Measurements from ENCODE around the gene RBM23.

Gene RBM23

DNA sequence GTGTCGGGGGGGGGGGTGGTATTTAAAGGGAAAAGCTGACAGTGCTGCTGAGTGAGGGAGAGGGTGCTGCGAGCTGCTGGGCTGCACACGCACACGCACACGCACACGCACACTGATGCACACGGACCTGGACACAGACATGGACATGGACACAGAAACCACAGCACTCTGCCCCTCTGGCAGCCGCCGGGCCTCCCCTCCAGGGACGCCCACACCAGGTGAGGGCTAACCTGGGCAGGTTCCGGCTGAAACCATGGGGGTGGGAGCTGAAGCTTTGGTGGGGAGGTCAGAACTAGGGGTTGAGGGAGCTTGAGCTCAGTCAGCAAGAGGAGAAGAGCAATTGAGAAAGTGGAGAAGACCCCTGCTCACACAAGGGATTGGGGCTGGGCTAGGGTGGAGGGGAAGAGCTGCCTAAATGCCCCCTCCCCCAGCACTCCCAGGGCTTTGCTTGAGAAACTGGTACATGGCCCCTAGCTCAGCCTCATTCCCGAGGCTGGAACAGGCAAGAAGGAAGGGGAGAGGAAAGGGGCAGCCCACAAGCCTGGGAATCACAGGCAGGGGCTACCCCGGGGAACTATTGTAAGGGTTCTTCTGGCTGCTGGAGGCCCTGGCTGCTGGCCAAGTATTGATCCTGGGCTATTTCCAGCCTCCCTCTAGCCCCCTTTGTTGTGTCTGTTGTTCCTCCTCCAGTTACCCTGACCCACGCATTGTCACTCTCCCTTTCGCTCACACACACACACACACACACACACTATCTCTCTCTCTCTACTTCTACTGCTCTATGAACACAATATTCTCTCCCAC, 35.6 kb downstream of the RBM23 start, which contains the start of gene REM2:
Gene REM2, plus strand, starts transcription at position 50 of the 804 bp plus-strand sequence. Its CDS starts 66 bp downstream, at position 116.
- TF ChIP-seq FOXP2 (optimal IDR thresholded peaks at IDR 0.05; ENCODE audit: borderline replicate concordance, extremely low read depth, extremely low read length, insufficient read depth) (no peak), TAF1 (IDR thresholded peaks at IDR 0.05; ENCODE audit: borderline replicate concordance, insufficient read depth, low read length) (no peak), POLR2AphosphoS5 (IDR thresholded peaks at IDR 0.05; ENCODE audit: low read depth, low read length) (no peak), SIN3A (IDR thresholded peaks at IDR 0.05; ENCODE audit: borderline replicate concordance, insufficient read depth, low read length) (no peak)
- TF ChIP-seq, protein P1, sequence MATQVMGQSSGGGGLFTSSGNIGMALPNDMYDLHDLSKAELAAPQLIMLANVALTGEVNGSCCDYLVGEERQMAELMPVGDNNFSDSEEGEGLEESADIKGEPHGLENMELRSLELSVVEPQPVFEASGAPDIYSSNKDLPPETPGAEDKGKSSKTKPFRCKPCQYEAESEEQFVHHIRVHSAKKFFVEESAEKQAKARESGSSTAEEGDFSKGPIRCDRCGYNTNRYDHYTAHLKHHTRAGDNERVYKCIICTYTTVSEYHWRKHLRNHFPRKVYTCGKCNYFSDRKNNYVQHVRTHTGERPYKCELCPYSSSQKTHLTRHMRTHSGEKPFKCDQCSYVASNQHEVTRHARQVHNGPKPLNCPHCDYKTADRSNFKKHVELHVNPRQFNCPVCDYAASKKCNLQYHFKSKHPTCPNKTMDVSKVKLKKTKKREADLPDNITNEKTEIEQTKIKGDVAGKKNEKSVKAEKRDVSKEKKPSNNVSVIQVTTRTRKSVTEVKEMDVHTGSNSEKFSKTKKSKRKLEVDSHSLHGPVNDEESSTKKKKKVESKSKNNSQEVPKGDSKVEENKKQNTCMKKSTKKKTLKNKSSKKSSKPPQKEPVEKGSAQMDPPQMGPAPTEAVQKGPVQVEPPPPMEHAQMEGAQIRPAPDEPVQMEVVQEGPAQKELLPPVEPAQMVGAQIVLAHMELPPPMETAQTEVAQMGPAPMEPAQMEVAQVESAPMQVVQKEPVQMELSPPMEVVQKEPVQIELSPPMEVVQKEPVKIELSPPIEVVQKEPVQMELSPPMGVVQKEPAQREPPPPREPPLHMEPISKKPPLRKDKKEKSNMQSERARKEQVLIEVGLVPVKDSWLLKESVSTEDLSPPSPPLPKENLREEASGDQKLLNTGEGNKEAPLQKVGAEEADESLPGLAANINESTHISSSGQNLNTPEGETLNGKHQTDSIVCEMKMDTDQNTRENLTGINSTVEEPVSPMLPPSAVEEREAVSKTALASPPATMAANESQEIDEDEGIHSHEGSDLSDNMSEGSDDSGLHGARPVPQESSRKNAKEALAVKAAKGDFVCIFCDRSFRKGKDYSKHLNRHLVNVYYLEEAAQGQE (IDR thresholded peaks at IDR 0.05; ENCODE audit: insufficient read depth in 1 of 2, low read depth in 2 of 2, low read length in 2 of 2) = no peak

DNA sequence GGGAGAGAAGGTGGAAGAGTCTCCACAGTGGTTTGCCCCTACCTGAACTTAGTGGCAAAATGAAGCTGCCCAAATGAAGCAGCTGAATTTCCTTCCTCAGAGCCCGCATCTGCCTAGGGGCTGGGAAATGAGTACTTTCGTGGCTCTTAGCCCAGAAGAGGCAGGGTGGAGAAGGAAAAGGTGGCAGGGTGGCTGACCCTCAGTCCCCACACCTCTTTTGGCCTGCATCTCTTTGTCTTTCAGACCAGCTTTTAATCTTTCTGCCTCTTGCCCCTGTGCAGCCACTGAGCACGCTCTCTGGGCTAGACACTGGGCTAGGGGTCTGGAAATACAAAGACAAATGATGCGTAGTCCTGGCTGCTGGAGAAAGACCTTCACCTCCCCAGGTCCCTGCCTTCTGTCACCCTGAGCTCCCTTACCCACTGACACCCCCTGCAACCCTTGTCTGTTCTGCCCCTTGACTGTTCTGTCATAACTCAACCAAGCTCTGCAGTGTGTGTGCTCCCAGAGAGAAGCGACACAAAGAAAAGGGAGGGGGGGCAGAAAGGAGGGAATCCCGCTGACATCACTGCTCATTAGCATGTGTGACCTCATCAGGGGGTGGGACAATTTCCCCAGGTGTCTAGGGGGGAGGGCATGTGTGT, 36.3 kb downstream of the RBM23 start:
- TF ChIP-seq, protein P1 (IDR thresholded peaks at IDR 0.05; ENCODE audit: insufficient read depth in 1 of 2, low read depth in 2 of 2, low read length in 2 of 2) = no peak
- no peak for TF ChIP-seq POLR2AphosphoS5 (IDR thresholded peaks at IDR 0.05; ENCODE audit: low read depth, low read length)
- TF ChIP-seq FOXP2 (optimal IDR thresholded peaks at IDR 0.05; ENCODE audit: borderline replicate concordance, extremely low read depth, extremely low read length, insufficient read depth) = no peak
- TF ChIP-seq TAF1 (IDR thresholded peaks at IDR 0.05; ENCODE audit: borderline replicate concordance, insufficient read depth, low read length) = no peak
- no peak for TF ChIP-seq SIN3A (IDR thresholded peaks at IDR 0.05; ENCODE audit: borderline replicate concordance, insufficient read depth, low read length)

DNA sequence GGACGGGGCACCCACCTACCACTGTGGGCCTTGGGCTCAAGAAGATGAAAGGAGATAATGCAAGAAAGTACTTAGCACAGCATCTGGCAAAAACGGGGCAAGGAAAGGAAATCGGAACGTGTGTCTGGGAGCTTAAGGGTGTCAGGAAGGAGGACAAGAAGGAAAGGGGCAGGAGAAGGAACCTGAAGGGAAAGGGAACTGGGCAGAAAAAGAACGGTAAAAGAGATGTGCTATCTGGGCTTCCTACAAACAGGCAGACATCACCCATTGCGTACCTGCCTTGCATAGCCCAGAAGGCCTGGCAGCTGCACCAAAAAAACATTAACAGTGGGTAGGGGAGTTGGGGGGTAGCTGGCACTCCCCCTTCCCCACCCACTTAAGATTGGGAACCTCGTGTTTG, 36.9 kb downstream of the RBM23 start:
- TF ChIP-seq, protein P1 (IDR thresholded peaks at IDR 0.05; ENCODE audit: insufficient read depth in 1 of 2, low read depth in 2 of 2, low read length in 2 of 2) = no peak
- TF ChIP-seq FOXP2 (optimal IDR thresholded peaks at IDR 0.05; ENCODE audit: borderline replicate concordance, extremely low read depth, extremely low read length, insufficient read depth) = no peak
- TF ChIP-seq POLR2AphosphoS5 (IDR thresholded peaks at IDR 0.05; ENCODE audit: low read depth, low read length) = no peak
- TF ChIP-seq SIN3A (IDR thresholded peaks at IDR 0.05; ENCODE audit: borderline replicate concordance, insufficient read depth, low read length) = no peak
- no peak for TF ChIP-seq TAF1 (IDR thresholded peaks at IDR 0.05; ENCODE audit: borderline replicate concordance, insufficient read depth, low read length)

DNA sequence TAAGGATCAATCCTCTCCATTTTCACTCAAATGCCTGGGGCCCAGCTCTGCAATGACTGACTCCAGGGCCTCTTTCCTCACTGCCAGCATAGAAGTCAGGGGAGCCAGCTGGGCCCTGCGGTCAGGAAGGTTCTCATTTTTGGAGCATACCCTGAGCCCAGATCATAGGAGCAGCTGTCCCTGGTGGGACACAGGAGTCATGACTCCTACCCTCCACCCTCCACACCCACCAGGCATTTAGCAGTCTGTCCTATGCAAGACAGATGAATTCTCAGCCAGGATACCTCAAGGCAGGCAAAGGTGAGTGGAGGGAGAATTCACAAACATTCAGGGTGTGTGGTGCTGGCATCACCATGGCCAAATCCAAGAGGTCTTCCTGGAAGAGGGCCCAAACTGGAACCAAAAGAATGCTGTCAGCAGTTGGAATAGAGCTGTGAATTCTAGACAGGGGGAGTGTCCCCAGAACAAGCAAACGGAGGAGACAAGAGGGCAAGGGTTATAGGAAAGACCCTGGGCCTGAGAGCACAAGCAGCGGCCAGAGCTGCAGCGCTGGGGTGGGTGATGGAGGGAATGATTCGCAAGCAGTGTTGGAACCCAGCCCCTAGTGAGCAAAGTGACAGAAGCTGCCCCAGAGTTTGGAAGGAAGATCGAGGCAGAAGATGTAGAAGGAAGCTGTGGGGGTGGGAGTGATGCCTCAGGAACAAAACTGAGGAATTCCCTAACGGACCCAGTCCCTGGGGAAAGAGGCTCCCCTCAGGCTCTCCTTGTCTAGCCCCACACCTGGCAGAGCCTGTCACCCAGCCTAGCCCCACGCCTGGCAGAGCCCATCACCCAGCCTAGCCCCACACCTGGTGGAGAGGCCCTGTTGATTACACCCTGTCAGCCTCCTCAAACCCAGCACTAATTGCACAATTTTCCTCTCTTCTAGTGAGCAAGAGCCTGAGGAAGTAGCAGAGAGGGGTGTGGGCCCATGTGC, 40.4 kb downstream of the RBM23 start:
- TF ChIP-seq SIN3A (IDR thresholded peaks at IDR 0.05; ENCODE audit: borderline replicate concordance, insufficient read depth, low read length) = no peak
- TF ChIP-seq TAF1 (IDR thresholded peaks at IDR 0.05; ENCODE audit: borderline replicate concordance, insufficient read depth, low read length) = no peak
- TF ChIP-seq, protein P1 (IDR thresholded peaks at IDR 0.05; ENCODE audit: insufficient read depth in 1 of 2, low read depth in 2 of 2, low read length in 2 of 2) = no peak
- TF ChIP-seq POLR2AphosphoS5 (IDR thresholded peaks at IDR 0.05; ENCODE audit: low read depth, low read length) = no peak
- TF ChIP-seq FOXP2 (optimal IDR thresholded peaks at IDR 0.05; ENCODE audit: borderline replicate concordance, extremely low read depth, extremely low read length, insufficient read depth) = no peak

All from PFSK-1 (cell line).